Peyer's patch (tissue), 4 donors: Measurements from ENCODE around the gene PLEKHN1.
"Not testable (repeated sequence)": the region's sequence is repeated elsewhere in the genome, so short reads cannot be mapped to it uniquely, and the experiment has no call there.

Source experiments
- POLR2A ChIP-seq, 2 donors: fragments of 450-650 bp; IDR thresholded peaks; one replicate each; pipeline ENCODE4 v1.5.1; 2017; ENCODE audit warnings: antibody characterized with exemption in 2 of 2, mild to moderate bottlenecking in 2 of 2, moderate library complexity in 2 of 2
- TF ChIP-seq, protein P1 (sequence below), 6 experiments: fragments of 450-650 bp in 4 of 6; fragments of 200-600 bp in 2 of 6; sonication (generic) in 1 of 6; IDR thresholded peaks; one replicate each; pipeline ENCODE4 v1.5.1; 2017 to 2019; ENCODE audit warnings: antibody characterized with exemption in 6 of 6, mild to moderate bottlenecking in 3 of 6, moderate library complexity in 1 of 6

GRCh38 chr1:988061-988460 lies 21.8 kb downstream of the PLEKHN1 start:
- TF ChIP-seq, protein P1, sequence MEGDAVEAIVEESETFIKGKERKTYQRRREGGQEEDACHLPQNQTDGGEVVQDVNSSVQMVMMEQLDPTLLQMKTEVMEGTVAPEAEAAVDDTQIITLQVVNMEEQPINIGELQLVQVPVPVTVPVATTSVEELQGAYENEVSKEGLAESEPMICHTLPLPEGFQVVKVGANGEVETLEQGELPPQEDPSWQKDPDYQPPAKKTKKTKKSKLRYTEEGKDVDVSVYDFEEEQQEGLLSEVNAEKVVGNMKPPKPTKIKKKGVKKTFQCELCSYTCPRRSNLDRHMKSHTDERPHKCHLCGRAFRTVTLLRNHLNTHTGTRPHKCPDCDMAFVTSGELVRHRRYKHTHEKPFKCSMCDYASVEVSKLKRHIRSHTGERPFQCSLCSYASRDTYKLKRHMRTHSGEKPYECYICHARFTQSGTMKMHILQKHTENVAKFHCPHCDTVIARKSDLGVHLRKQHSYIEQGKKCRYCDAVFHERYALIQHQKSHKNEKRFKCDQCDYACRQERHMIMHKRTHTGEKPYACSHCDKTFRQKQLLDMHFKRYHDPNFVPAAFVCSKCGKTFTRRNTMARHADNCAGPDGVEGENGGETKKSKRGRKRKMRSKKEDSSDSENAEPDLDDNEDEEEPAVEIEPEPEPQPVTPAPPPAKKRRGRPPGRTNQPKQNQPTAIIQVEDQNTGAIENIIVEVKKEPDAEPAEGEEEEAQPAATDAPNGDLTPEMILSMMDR (IDR thresholded peaks at IDR 0.05) = not testable (repeated sequence)
- not testable (repeated sequence) for TF ChIP-seq POLR2A (IDR thresholded peaks at IDR 0.05)
